ENCODE data around the gene GGN.
"Not testable (repeated sequence)": the region's sequence is repeated elsewhere in the genome, so short reads cannot be mapped to it uniquely, and the experiment has no call there.

Gene GGN

DNA sequence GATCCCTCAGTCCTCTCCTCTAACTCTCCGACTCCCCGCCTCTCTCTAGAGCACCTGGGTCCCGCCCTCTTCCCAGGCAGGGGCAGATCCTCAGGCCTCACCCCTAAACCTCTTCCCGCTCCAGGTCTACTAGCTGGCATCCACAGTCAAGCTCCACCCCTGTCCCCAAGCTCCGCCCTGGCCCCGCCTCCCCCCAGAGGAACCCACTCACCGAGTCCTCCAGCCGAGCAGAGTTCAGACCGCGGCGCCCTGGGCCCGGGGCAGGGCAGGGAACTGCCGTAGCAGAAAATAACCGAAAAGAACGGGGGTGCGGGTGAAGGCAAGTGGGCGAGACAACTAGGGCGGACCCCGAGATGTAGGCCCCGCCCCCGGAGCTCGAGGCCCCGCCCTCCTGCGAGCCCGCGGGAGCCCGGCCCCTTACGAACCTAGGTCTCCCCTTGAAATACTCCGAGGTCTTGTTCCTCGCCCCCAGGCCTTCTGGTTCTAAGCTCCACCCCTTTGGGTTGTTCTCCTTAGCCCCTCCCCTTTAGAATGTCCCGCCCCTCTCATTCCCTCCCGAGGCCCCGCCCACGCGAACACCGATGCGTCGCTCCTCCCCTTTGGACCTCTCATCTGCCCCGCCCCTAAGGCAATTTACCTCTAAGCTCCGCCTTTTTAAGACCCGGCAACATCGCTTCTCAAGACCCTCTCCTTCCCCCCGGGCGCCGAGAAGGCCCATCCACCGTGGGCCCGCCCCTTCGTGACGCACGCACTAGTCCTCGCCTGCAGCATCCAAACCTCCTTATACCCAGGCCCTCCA is at the start of gene GGN:
GGN (minus strand) TSS at position 485 of the 799 bp plus-strand sequence. CDS start 773 bp downstream, outside the sequence.
- Histone ChIP-seq H3K9me3 (ENCODE audit: control insufficient read depth, insufficient read depth, low read length) (no peaks in the 10 kb centered on the region), H3K4me1 (ENCODE audit: control insufficient read depth, insufficient read depth, low read length) (peaks cover 15% of the 10 kb centered on the region), H3K4me3 (ENCODE audit: low read depth, low read length) (peak within 1 kb of the TSS; percentile 93), H3K36me3 (ENCODE audit: control insufficient read depth, insufficient read depth, low read length) (peaks cover 21% of the 10 kb centered on the region), H3K9ac (ENCODE audit: low read depth, low read length) (peak within 1 kb of the TSS; percentile 77), H3K27ac (ENCODE audit: low read depth, low read length) (peak within 1 kb of the TSS; percentile 91), H3K27me3 (ENCODE audit: control insufficient read depth, insufficient read depth, low read length) (peaks cover 7% of the 10 kb centered on the region)

DNA sequence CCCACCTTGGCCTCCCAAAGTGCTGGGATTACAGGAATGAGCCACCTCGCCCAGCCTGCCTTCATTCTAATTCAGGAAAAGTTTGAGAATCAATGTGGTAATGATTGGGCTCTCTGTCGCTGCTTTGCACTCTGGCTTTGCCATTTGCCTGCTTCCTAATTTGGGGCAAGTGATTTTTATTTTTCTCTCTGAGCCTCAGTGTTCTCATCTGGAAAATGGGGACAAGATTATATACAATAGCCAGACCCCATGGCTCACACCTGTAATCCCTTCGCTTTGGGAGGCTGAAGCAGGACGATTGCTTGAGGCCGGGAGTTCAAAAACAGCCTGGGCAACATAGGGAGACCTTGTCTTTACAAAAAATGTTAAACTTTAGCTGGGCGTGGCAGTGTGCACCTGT is 49.5 kb upstream of the GGN start:
- peaks cover 12% of the 10 kb centered on the region for H3K4me1 ChIP-seq (ENCODE audit: control insufficient read depth, insufficient read depth, low read length)
- no peak overlapping the region for H3K4me3 ChIP-seq (ENCODE audit: low read depth, low read length)
- 0 out of 2 replicates have a peak, but pooled peaks cover 5% of the 10 kb centered on the region for H3K36me3 ChIP-seq (ENCODE audit: control insufficient read depth, insufficient read depth, low read length)
- no peak overlapping the region for H3K9ac ChIP-seq (ENCODE audit: low read depth, low read length)
- no peaks in the 10 kb centered on the region for H3K27me3 ChIP-seq (ENCODE audit: control insufficient read depth, insufficient read depth, low read length)
- no peak overlapping the region for H3K27ac ChIP-seq (ENCODE audit: low read depth, low read length)
- H3K9me3 ChIP-seq (ENCODE audit: control insufficient read depth, insufficient read depth, low read length): no peaks in the 10 kb centered on the region

DNA sequence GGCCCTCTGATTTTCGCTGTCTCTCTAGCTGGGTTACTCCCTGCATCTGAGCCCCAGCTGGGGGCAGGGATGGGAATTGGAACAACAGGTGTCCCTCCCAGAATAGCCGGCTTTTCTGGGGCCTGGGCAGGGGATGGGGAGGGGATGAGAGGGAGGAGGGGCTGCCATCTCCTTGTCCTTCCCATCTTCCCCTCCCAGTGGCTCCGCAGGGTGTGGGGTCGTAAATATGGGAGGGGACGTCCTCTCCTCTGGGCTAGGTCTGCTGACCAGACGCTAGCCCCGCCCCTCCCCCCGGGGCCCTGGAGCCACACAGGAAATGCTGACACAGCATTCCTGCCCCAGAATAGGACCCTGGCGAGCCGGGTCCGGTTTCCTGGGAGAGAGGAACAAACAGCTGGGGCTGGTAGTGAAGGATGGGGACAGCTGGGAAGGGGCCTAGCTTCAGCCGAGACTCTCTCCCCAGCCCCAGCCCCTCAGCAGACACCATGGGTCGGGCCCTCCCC is 46.8 kb upstream of the GGN start:
- H3K4me3 ChIP-seq (ENCODE audit: low read depth, low read length): peak overlapping the region; percentile 65
- H3K36me3 ChIP-seq (ENCODE audit: control insufficient read depth, insufficient read depth, low read length): 0 out of 2 replicates have a peak, but pooled peaks cover 5% of the 10 kb centered on the region
- no peaks in the 10 kb centered on the region for H3K27me3 ChIP-seq (ENCODE audit: control insufficient read depth, insufficient read depth, low read length)
- H3K4me1 ChIP-seq (ENCODE audit: control insufficient read depth, insufficient read depth, low read length): peaks cover 12% of the 10 kb centered on the region
- H3K27ac ChIP-seq (ENCODE audit: low read depth, low read length): peak overlapping the region; percentile 81
- no peaks in the 10 kb centered on the region for H3K9me3 ChIP-seq (ENCODE audit: control insufficient read depth, insufficient read depth, low read length)
- H3K9ac ChIP-seq (ENCODE audit: low read depth, low read length): peak overlapping the region; percentile 57; the same call in 1 of the 2 replicates

- Histone ChIP-seq H3K4me3 (ENCODE audit: low read depth, low read length) (peak within 1 kb of the TSS; percentile 65), H3K9me3 (ENCODE audit: control insufficient read depth, insufficient read depth, low read length) (no peaks in the 10 kb centered on the region), H3K4me1 (ENCODE audit: control insufficient read depth, insufficient read depth, low read length) (peaks cover 12% of the 10 kb centered on the region), H3K27me3 (ENCODE audit: control insufficient read depth, insufficient read depth, low read length) (no peaks in the 10 kb centered on the region), H3K9ac (ENCODE audit: low read depth, low read length) (0 out of 2 replicates have a peak within 1 kb of the TSS, but pooled peaks have one; percentile 1), H3K36me3 (ENCODE audit: control insufficient read depth, insufficient read depth, low read length) (0 out of 2 replicates have a peak, but pooled peaks cover 5% of the 10 kb centered on the region), H3K27ac (ENCODE audit: low read depth, low read length) (peak within 1 kb of the TSS; percentile 81)
Measured at GRCh38 chr19:38433268-38433733, 45.5 kb upstream of the GGN start, which contains the start of gene RYR1. Gene RYR1 (plus strand): TSS chr19:38433691. CDS start chr19:38433830, 139 bp downstream.

- no peak overlapping the region for H3K9ac ChIP-seq (ENCODE audit: low read depth, low read length)
- peaks cover 18% of the 10 kb centered on the region for H3K4me1 ChIP-seq (ENCODE audit: control insufficient read depth, insufficient read depth, low read length)
Measured at GRCh38 chr19:38430931-38431330, 43.1 kb upstream of the GGN start.

DNA sequence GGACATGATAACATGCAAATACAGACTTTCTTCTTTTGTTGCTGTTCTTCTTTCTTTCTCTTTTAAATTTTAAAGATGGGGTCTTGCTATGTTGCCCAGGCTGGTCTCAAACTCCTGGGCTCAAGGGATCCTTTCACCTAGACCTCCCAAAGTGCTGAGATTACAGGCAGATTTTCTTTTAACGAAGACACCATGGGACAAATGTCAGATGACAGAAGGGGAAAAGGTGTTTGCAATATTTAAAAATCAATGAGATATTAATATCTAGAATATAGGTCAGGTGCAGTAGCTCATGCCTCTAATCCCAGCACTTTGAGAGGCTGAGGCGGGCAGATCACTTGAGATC is 42.0 kb upstream of the GGN start:
- no peak overlapping the region for H3K27ac ChIP-seq (ENCODE audit: low read depth, low read length)
- no peak overlapping the region for H3K4me3 ChIP-seq (ENCODE audit: low read depth, low read length)
- no peaks in the 10 kb centered on the region for H3K9me3 ChIP-seq (ENCODE audit: control insufficient read depth, insufficient read depth, low read length)
- H3K4me1 ChIP-seq (ENCODE audit: control insufficient read depth, insufficient read depth, low read length): peaks cover 20% of the 10 kb centered on the region
- H3K27me3 ChIP-seq (ENCODE audit: control insufficient read depth, insufficient read depth, low read length): no peaks in the 10 kb centered on the region
- H3K9ac ChIP-seq (ENCODE audit: low read depth, low read length): no peak overlapping the region
- no peaks in the 10 kb centered on the region for H3K36me3 ChIP-seq (ENCODE audit: control insufficient read depth, insufficient read depth, low read length)

More at GRCh38 chr19:38430931-38431330, 43.1 kb upstream of the GGN start:
- no peak overlapping the region for H3K4me3 ChIP-seq (ENCODE audit: low read depth, low read length)
- no peaks in the 10 kb centered on the region for H3K27me3 ChIP-seq (ENCODE audit: control insufficient read depth, insufficient read depth, low read length)
- no peak overlapping the region for H3K27ac ChIP-seq (ENCODE audit: low read depth, low read length)
- no peaks in the 10 kb centered on the region for H3K36me3 ChIP-seq (ENCODE audit: control insufficient read depth, insufficient read depth, low read length)
- no peaks in the 10 kb centered on the region for H3K9me3 ChIP-seq (ENCODE audit: control insufficient read depth, insufficient read depth, low read length)

GRCh38 chr19:38429055-38429810 is 41.4 kb upstream of the GGN start:
- H3K9me3 ChIP-seq (ENCODE audit: control insufficient read depth, insufficient read depth, low read length): no peaks in the 10 kb centered on the region
- H3K9ac ChIP-seq (ENCODE audit: low read depth, low read length): no peak overlapping the region
- H3K36me3 ChIP-seq (ENCODE audit: control insufficient read depth, insufficient read depth, low read length): no peaks in the 10 kb centered on the region
- H3K27ac ChIP-seq (ENCODE audit: low read depth, low read length): no peak overlapping the region
- peaks cover 17% of the 10 kb centered on the region for H3K4me1 ChIP-seq (ENCODE audit: control insufficient read depth, insufficient read depth, low read length)
- H3K4me3 ChIP-seq (ENCODE audit: low read depth, low read length): no peak overlapping the region
- H3K27me3 ChIP-seq (ENCODE audit: control insufficient read depth, insufficient read depth, low read length): no peaks in the 10 kb centered on the region

GRCh38 chr19:38427035-38427677 is 39.3 kb upstream of the GGN start:
- H3K4me1 ChIP-seq (ENCODE audit: control insufficient read depth, insufficient read depth, low read length): peaks cover 12% of the 10 kb centered on the region; the same call in 1 of the 2 replicates
- not testable (repeated sequence) for H3K9ac ChIP-seq (ENCODE audit: low read depth, low read length); H3K9me3 ChIP-seq (ENCODE audit: control insufficient read depth, insufficient read depth, low read length); H3K4me3 ChIP-seq (ENCODE audit: low read depth, low read length); H3K27ac ChIP-seq (ENCODE audit: low read depth, low read length); H3K36me3 ChIP-seq (ENCODE audit: control insufficient read depth, insufficient read depth, low read length); H3K27me3 ChIP-seq (ENCODE audit: control insufficient read depth, insufficient read depth, low read length)

DNA sequence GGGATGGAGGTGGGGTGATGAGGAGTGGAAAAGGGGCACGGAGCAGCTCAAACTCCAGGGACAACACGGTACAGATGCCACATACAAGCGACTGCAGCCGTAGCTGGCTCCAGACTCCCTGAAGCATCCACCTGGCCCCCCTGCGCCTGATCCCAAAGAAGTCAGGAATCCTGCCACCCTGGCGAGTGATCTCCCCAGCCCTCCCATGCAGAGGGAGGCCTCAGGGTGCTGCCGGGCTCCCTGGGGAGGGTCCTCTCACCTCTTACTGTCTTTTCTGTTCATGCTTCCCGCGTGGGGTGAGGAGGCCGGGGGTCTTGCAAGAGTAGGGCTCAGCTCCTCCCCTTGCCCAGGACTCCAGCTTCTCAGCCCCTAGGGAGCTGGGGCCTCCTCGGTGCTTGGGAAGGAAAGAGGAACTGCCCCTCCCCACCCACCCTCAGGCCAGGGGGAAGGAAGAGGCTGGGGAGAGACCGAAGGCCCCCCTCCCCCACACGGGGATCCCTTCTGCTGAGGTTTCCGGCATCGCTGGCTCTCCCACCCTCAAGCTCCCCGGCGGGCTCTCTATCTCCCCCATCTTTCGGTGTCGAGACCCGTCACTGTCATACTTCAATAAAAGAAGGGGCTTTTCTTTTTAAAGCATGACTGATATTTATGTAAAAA is 38.1 kb upstream of the GGN start, which contains the start of gene RASGRP4:
RASGRP4 (minus strand) TSS at position 410 of the 657 bp plus-strand sequence; CDS start at position 282, 128 bp downstream.
- Histone ChIP-seq H3K36me3 (ENCODE audit: control insufficient read depth, insufficient read depth, low read length) (no peaks in the 10 kb centered on the region), H3K9ac (ENCODE audit: low read depth, low read length) (no peak within 1 kb of the TSS), H3K27ac (ENCODE audit: low read depth, low read length) (no peak within 1 kb of the TSS), H3K4me1 (ENCODE audit: control insufficient read depth, insufficient read depth, low read length) (peaks cover 12% of the 10 kb centered on the region; the same call in 1 of the 2 replicates), H3K9me3 (ENCODE audit: control insufficient read depth, insufficient read depth, low read length) (no peaks in the 10 kb centered on the region), H3K4me3 (ENCODE audit: low read depth, low read length) (no peak within 1 kb of the TSS), H3K27me3 (ENCODE audit: control insufficient read depth, insufficient read depth, low read length) (no peaks in the 10 kb centered on the region)

- Histone ChIP-seq H3K9me3 (ENCODE audit: control insufficient read depth, insufficient read depth, low read length) (no peaks in the 10 kb centered on the region), H3K9ac (ENCODE audit: low read depth, low read length) (no peak overlapping the region), H3K4me1 (ENCODE audit: control insufficient read depth, insufficient read depth, low read length) (peaks cover 12% of the 10 kb centered on the region; the same call in 1 of the 2 replicates), H3K27ac (ENCODE audit: low read depth, low read length) (no peak overlapping the region), H3K27me3 (ENCODE audit: control insufficient read depth, insufficient read depth, low read length) (no peaks in the 10 kb centered on the region), H3K36me3 (ENCODE audit: control insufficient read depth, insufficient read depth, low read length) (no peaks in the 10 kb centered on the region), H3K4me3 (ENCODE audit: low read depth, low read length) (no peak overlapping the region)
Measured at GRCh38 chr19:38425222-38425809, 37.5 kb upstream of the GGN start.
